Measurements from ENCODE around the gene SCN7A. TPM values are rescaled to one million over a fixed set of nuclear protein-coding genes. Genes with fewer than 3 reads are reported as not detected.
A peak's percentile ranks its signal among the peaks of the same experiment; 100 is the strongest.

Gene SCN7A
- total RNA-seq, 1 donor from 2014 or later: 0.32 TPM

- Mint-ChIP-seq H3K4me1 (ENCODE audit: low read depth, unreplicated experiment) (no peaks in the 10 kb centered on the region), H3K27me3 (ENCODE audit: unreplicated experiment) (peaks cover 2% of the 10 kb centered on the region), H3K4me3 (ENCODE audit: unreplicated experiment) (no peak overlapping the region), H3K9me3 (ENCODE audit: unreplicated experiment) (no peaks in the 10 kb centered on the region), H3K27ac (ENCODE audit: unreplicated experiment) (no peak overlapping the region), H3K36me3 (ENCODE audit: unreplicated experiment) (no peaks in the 10 kb centered on the region)
- no peak for TF ChIP-seq CTCF (IDR thresholded peaks at IDR 0.05; ENCODE audit: partially characterized antibody, unreplicated experiment)
- no peak for DNase-seq
These were observed 99.8 kb downstream of the SCN7A start for GRCh38 chr2:166394245-166394644.

- no peak for TF ChIP-seq CTCF (IDR thresholded peaks at IDR 0.05; ENCODE audit: partially characterized antibody, unreplicated experiment)
- Mint-ChIP-seq H3K4me3 (ENCODE audit: unreplicated experiment) (no peak overlapping the region), H3K4me1 (ENCODE audit: low read depth, unreplicated experiment) (no peaks in the 10 kb centered on the region), H3K9me3 (ENCODE audit: unreplicated experiment) (no peaks in the 10 kb centered on the region), H3K27ac (ENCODE audit: unreplicated experiment) (no peak overlapping the region), H3K36me3 (ENCODE audit: unreplicated experiment) (no peaks in the 10 kb centered on the region), H3K27me3 (ENCODE audit: unreplicated experiment) (peaks cover 2% of the 10 kb centered on the region)
- DNase-seq: no peak
These were observed 101.0 kb downstream of the SCN7A start for GRCh38 chr2:166393008-166393407.

GRCh38 chr2:166388481-166389070 lies 105.5 kb downstream of the SCN7A start:
- DNase-seq: no peak
- H3K9me3 Mint-ChIP-seq (ENCODE audit: unreplicated experiment): no peaks in the 10 kb centered on the region
- no peak overlapping the region for H3K27ac Mint-ChIP-seq (ENCODE audit: unreplicated experiment)
- no peak for TF ChIP-seq CTCF (IDR thresholded peaks at IDR 0.05; ENCODE audit: partially characterized antibody, unreplicated experiment)
- H3K4me1 Mint-ChIP-seq (ENCODE audit: low read depth, unreplicated experiment): no peaks in the 10 kb centered on the region
- H3K4me3 Mint-ChIP-seq (ENCODE audit: unreplicated experiment): no peak overlapping the region
- no peaks in the 10 kb centered on the region for H3K36me3 Mint-ChIP-seq (ENCODE audit: unreplicated experiment)
- H3K27me3 Mint-ChIP-seq (ENCODE audit: unreplicated experiment): no peaks in the 10 kb centered on the region

GRCh38 chr2:166385313-166385712 lies 108.7 kb downstream of the SCN7A start:
- TF ChIP-seq CTCF (IDR thresholded peaks at IDR 0.05; ENCODE audit: partially characterized antibody, unreplicated experiment): no peak
- H3K36me3 Mint-ChIP-seq (ENCODE audit: unreplicated experiment): no peaks in the 10 kb centered on the region
- no peaks in the 10 kb centered on the region for H3K9me3 Mint-ChIP-seq (ENCODE audit: unreplicated experiment)
- no peak overlapping the region for H3K4me3 Mint-ChIP-seq (ENCODE audit: unreplicated experiment)
- H3K4me1 Mint-ChIP-seq (ENCODE audit: low read depth, unreplicated experiment): no peaks in the 10 kb centered on the region
- H3K27ac Mint-ChIP-seq (ENCODE audit: unreplicated experiment): no peak overlapping the region
- no peaks in the 10 kb centered on the region for H3K27me3 Mint-ChIP-seq (ENCODE audit: unreplicated experiment)
- no peak for DNase-seq

- DNase-seq: no peak
- H3K4me3 Mint-ChIP-seq (ENCODE audit: unreplicated experiment): no peak overlapping the region
These were observed 109.3 kb downstream of the SCN7A start for GRCh38 chr2:166384774-166385173.

More at GRCh38 chr2:166384774-166385173, 109.3 kb downstream of the SCN7A start:
- H3K27me3 Mint-ChIP-seq (ENCODE audit: unreplicated experiment): no peaks in the 10 kb centered on the region
- no peaks in the 10 kb centered on the region for H3K9me3 Mint-ChIP-seq (ENCODE audit: unreplicated experiment)
- H3K36me3 Mint-ChIP-seq (ENCODE audit: unreplicated experiment): no peaks in the 10 kb centered on the region
- peak; percentile 70 for TF ChIP-seq CTCF (IDR thresholded peaks at IDR 0.05; ENCODE audit: partially characterized antibody, unreplicated experiment)
- no peak overlapping the region for H3K27ac Mint-ChIP-seq (ENCODE audit: unreplicated experiment)
- no peaks in the 10 kb centered on the region for H3K4me1 Mint-ChIP-seq (ENCODE audit: low read depth, unreplicated experiment)
